ENCODE results near the gene HNRNPR.
A peak's percentile ranks its signal among the peaks of the same experiment; 100 is the strongest.
"Not testable (repeated sequence)": the region's sequence is repeated elsewhere in the genome, so short reads cannot be mapped to it uniquely, and the experiment has no call there.

The HNRNPR gene

GRCh38 chr1:23278717-23279116 is 65.4 kb downstream of the HNRNPR start:
- no peak for TF ChIP-seq CTCF (IDR thresholded peaks at IDR 0.05; ENCODE audit: low read depth, low read length)
- DNase-seq (ENCODE audit: low read depth, low spot score) = no peak
- in situ Hi-C loops (cut with HindIII; ENCODE audit: low sequenced_read_pairs) = no loop called here
- no peak overlapping the region for H3K4me3 ChIP-seq (ENCODE audit: low read depth, low read length)

GRCh38 chr1:23276531-23276930 is 67.6 kb downstream of the HNRNPR start:
- TF ChIP-seq CTCF (IDR thresholded peaks at IDR 0.05; ENCODE audit: low read depth, low read length) = no peak
- in situ Hi-C loops (cut with HindIII; ENCODE audit: low sequenced_read_pairs) = no loop called here
- DNase-seq (ENCODE audit: low read depth, low spot score) = no peak
- no peak overlapping the region for H3K4me3 ChIP-seq (ENCODE audit: low read depth, low read length)

GRCh38 chr1:23274134-23274505 is 70.0 kb downstream of the HNRNPR start:
- TF ChIP-seq CTCF (IDR thresholded peaks at IDR 0.05; ENCODE audit: low read depth, low read length) = no peak
- in situ Hi-C loops (cut with HindIII; ENCODE audit: low sequenced_read_pairs) = no loop called here
- H3K4me3 ChIP-seq (ENCODE audit: low read depth, low read length) = no peak overlapping the region
- no peak for DNase-seq (ENCODE audit: low read depth, low spot score)

- H3K4me3 ChIP-seq (ENCODE audit: low read depth, low read length) = no peak overlapping the region
- DNase-seq (ENCODE audit: low read depth, low spot score) = peak; percentile 85
- in situ Hi-C loops (cut with HindIII; ENCODE audit: low sequenced_read_pairs) = no loop called here
- TF ChIP-seq CTCF (IDR thresholded peaks at IDR 0.05; ENCODE audit: low read depth, low read length) = no peak
Observed at GRCh38 chr1:23273450-23274133, 70.5 kb downstream of the HNRNPR start.

GRCh38 chr1:23263380-23263887 is 80.7 kb downstream of the HNRNPR start:
- in situ Hi-C loops (cut with HindIII; ENCODE audit: low sequenced_read_pairs) = no loop called here
- H3K4me3 ChIP-seq (ENCODE audit: low read depth, low read length) = no peak overlapping the region
- TF ChIP-seq CTCF (IDR thresholded peaks at IDR 0.05; ENCODE audit: low read depth, low read length) = no peak
- no peak for DNase-seq (ENCODE audit: low read depth, low spot score)

- H3K4me3 ChIP-seq (ENCODE audit: low read depth, low read length); DNase-seq (ENCODE audit: low read depth, low spot score); in situ Hi-C loops (cut with HindIII; ENCODE audit: low sequenced_read_pairs): not testable (repeated sequence)
Observed at GRCh38 chr1:23258082-23258481, 86.0 kb downstream of the HNRNPR start.

- H3K4me3 ChIP-seq (ENCODE audit: low read depth, low read length); DNase-seq (ENCODE audit: low read depth, low spot score); in situ Hi-C loops (cut with HindIII; ENCODE audit: low sequenced_read_pairs): not testable (repeated sequence)
Observed at GRCh38 chr1:23257371-23257770, 86.7 kb downstream of the HNRNPR start.

Measured in astrocyte of the spinal cord (primary cell).